ENCODE measurements around the gene NDST3.

Gene NDST3

DNA sequence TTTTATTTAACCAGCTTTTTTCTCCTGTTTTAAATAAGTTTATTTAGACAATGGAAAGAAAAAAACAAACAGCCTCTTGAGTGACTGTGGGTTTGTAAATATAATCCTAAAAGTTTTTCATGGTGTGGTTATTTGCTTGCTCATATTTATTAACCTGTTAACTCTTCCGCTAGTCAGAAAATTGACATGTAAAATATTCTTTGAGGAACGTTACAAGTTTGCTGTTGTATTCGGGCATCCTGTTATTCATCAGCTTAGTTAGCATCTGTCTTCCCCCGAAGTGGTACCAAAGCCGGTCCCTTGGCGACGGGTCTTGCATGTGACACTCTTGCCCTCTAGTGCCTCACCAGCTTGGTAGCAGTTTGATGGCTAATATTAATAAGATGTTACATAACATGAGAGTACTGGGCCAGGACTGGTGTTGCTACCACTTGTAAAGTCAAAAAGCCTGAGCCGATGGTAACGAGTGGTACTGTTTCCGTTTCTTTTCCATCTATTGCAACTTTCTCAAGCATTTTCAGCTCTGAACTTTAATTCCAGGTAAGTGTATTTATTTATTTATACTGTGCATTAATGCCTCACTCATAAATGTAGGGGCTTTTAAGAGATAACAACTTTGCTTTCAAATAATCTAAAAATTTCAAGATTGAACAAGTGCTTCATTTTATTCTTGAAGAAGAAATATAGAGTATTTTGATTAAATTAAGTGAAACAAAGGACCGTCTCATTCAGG lies at the start of gene NDST3:
Gene NDST3, plus strand, starts transcription at position 434 of the 733 bp plus-strand sequence. CDS start 19,425 bp downstream, outside the sequence.
- no peak for DNase-seq (ENCODE audit: low read depth, low spot score)

DNA sequence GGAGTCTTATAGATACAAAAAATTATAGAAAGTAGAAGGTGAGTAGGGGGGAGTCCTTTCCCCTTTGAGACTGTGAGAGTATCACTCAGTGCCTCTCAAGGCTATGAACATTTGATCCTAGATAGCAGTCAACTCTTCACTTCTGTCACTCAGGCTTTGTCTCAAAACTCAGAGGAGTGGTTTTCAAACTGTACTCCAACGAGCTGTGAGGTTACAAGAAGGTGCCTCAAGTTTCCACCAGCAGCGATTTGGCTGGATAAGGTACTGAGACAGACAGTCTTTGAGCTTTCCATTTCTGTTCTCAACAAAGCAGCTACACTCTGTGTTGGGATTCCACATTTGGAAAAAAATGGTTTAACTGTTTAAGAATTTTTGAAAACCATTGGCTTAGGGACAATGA lies 48.0 kb upstream of the NDST3 start:
- DNase-seq (ENCODE audit: low read depth, low spot score) = no peak

DNA sequence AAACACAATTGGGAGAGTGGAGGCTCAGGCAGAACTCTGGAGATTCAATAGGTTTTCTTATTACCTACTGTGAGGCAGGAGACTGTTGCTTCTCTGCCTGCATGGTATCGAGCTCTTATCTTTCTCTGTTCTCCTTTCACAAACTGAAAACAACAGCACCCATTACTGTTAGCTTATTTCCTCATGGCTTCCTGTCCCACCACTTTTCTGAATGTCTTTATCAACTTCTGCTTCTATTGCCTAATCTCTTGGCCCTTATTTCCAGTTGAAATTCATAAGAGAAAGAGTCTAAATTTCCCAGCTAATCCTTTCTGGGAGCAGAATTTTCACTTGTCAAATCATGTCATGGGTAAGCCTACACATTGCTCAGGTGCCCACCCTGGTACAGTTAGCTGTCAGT lies 46.8 kb upstream of the NDST3 start:
- DNase-seq (ENCODE audit: low read depth, low spot score) = no peak

DNA sequence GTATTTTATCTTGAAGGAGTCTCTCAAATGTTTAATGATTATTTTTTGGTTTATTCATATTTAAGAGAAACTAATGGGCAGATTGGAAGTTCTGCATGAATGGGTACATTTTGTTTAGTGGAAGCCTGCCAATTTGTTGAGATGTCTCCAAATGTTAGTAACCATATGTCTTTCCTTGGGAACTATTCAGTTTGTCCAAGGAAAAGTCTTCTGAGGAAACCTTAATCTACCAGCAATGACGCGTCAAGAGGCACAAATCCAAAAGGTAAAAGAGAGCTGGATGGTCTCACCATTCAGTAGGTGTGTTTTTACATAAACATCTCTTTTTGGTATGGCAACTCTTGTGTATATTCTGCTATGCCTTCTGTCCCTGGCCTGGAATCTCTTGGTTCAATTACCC lies 37.4 kb upstream of the NDST3 start:
- no peak for DNase-seq (ENCODE audit: low read depth, low spot score)

DNA sequence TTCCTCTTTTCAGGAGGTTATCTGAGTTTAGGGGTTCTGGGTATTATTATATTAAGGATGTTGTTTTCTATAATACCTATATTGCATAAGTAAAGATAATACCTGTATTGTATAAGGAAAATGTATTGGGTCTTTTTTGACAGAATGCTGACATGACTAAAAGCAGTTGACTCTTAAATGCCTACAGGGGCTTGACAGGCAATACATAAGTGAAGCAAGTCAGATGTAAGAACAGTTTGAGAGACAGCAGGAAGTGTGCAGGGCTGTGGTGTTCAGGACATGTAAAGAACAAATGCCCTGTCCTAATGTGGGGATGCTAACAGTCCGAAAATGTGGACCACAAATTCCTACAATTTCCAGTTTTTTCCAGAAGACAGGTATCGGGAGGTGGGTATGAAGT lies 30.2 kb upstream of the NDST3 start:
- no peak for DNase-seq (ENCODE audit: low read depth, low spot score)

DNA sequence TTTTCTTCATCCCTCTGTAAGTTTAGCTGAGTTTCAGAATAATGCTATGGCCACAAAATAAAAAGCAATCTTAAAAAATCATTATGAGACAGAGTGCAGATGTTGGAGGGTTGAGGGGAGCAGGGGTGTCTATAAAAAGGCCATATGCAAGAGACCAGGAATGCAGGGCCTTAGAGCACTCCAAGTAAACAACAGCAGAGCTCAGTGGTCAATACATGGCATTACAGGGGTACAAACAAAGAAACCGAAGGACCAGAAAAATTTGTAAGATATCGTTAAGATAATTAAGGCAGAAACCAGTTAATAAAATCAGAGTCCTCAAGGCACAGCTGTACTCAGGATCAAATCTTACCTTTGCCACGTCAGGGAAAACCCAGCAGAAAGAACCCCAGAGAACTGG lies 28.4 kb upstream of the NDST3 start:
- no peak for DNase-seq (ENCODE audit: low read depth, low spot score)

DNA sequence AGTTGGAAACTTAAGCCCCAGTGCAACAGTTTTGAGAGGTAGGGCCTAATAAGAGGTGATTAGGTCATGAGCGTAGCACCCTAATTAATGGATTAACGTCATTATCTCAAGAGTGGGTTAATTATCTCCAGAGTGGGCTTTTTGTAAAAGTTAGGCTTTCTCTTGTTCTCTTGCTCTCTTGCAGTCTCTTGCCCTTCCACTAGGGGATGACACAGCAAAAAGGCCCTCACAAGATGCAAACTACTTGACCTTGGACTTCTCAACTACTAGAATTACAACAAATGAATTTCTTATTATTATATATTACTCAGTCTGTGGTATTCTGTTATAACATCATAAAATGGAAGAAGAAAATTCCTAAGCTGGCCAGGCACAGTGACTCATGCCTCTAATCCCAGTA lies 22.1 kb upstream of the NDST3 start:
- no peak for DNase-seq (ENCODE audit: low read depth, low spot score)

DNA sequence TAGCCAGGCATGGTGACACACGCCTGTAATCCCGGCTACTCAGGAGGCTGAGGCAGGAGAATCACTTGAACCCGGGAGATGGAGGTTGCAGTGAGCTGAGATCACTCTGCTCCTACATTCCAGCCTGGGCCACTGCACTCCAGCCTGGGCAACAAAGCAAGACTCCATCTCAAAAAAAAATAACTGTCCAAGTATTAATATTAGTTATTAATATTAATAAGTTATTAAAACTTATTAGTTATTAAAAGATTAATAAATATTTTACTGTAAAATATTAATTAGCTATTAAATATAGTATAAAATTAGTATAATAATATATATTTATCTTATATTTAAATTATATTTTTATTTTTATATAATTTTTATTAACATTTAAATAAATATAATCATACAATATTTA lies 19.5 kb upstream of the NDST3 start:
- DNase-seq (ENCODE audit: low read depth, low spot score) = no peak

DNA sequence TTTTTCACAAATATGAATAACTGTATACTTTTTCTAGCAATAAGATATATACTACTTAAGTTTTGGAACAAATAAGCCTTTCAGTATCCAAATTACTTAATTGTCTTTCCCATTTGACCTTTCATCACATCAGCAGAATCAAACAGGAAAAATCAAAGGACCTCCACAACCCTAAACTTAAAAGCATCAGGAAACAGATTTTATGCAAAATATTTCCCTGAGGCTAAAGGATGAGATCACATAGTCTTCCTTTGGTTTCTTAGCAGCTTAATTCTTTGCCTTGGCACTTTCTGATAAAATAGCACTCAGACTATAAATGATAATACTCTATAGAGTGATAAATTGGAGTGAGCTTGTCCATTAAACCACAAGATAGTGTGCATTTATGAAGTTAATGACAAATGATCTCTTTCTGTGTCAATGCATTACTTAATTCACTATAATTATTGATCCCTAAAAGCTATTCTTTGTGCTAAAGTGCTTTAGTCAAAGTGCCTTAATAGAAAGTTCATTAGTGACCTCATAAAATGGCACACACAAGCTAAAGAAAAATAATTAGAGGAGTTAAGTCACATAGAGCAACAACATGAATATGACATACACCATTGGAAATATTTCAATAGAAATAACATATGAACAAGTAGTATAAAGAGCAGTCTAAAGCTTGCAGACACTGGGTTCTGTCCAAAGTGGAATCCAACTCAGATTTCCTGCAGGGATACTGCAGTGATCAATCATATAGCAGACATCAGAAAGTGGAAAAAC lies 15.7 kb upstream of the NDST3 start:
- DNase-seq (ENCODE audit: low read depth, low spot score) = no peak

DNA sequence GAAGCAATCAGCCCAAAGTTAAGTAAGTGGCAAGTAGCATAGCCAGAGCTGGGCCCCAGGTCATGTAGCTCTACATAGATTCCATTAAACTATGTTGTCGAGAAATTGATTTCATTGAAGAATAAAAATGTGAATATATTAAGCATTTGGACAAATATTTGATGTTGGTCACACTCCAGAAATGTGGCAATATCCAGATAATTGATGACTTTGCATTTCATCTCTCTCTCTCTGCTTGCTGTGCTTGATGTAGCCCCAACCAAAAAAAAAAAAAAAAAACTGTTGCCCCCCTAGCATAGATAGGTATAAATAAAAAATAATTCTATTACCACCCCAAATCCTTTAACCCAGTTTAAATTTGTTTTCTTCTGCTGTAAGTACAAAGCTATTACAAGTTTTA lies 7.5 kb upstream of the NDST3 start:
- no peak for DNase-seq (ENCODE audit: low read depth, low spot score)

DNA sequence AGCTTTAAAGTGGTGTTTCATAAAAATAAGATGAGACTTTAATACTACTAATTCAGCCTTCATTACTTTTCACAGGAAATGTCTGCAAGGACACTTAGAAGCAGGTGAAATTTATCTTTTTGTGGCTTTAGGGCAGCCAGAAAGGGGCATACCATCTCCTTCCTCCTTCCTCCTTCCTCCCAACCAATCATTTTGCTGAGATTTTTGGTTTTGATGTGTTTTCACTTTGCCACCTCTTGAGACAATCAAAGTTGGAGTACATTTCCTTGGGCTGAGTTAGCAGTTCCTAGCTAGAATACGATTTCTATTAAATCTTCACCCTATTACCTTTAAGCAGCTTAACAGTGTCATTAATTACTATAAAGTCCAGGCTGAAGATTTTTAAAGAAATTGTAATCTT lies 5.1 kb upstream of the NDST3 start:
- no peak for DNase-seq (ENCODE audit: low read depth, low spot score)

DNA sequence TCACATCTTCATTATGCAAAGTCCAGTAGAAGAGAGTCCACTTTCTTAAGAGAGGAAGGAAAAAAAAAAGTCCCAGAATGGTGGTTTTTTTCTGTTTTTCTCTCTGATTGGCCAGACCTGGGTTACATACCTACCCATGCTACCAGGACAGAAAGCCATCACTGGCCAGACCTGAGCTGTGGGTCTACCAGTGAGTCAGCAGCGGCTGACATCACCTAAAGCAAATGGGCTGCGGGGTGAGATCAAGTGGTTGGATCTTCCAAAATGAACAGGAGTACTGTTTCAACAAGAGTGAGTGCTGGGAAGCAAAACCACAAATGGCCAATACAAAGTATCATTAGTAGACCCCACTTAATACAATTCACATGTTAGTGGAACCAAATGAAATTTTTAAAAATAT lies 1.6 kb upstream of the NDST3 start:
- DNase-seq (ENCODE audit: low read depth, low spot score) = no peak

DNA sequence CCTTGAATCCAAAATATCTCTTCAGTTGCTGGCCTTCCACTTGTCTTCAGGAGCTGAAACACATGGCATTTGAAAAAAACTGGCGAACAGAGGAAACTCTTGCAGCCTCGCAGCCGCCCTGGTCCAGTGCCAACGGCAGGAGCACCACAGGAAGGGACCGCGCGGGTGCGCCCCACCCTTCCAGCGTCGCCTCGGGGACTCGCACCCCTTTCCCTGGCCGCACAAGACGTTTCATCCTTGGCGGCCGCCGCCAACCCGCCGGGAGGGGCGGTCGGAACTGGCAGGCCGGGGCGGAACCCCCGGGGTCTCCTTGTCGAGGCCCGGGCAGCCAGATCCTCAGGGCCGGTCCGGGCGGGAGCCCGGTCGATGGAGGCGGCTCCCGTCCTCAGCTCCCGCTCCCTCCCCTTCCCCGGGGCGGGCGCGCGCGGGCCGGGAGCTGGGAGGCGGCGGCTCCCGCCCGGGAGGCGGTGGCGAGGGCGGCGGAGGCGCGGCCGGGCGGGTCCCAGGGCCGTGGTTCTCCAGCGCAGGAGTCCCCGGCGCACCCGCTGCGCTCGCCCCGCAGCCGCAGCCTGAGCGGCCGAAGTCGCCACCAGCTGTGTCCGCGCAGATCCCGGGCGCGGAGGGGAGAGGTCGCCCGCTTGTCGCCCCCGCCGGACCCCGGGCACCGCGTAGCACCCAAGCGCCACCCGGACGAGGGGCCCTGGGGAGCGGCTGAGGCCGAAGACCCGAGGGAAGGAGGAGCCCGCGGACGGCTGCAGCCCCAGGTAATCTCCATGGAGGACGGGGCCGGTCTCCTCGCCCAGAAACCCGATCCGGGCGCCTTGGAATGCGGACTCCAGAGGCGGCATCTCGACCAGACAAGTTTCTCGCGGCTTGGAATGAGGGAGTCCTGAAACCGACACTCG lies 886 bp upstream of the NDST3 start:
- no peak for DNase-seq (ENCODE audit: low read depth, low spot score)

DNA sequence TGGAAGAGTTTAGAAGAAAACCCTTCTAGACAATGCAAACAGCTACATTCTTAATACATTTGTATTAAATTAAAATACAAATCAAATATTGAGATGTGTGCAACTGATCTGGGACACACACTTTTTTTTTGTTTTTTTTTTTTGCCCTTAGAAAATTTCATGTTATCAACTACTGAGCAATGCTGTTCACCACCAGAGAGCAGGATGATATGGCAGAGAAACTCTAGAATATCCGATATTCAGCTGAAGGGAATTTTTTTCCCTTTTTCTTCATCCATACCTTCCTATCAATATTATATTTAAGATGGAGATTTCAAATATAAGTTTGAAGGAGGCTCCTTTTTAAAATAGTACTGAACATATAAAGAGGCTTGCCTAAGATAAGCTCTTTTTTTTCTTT lies 1.0 kb downstream of the NDST3 start:
- DNase-seq (ENCODE audit: low read depth, low spot score) = no peak

DNA sequence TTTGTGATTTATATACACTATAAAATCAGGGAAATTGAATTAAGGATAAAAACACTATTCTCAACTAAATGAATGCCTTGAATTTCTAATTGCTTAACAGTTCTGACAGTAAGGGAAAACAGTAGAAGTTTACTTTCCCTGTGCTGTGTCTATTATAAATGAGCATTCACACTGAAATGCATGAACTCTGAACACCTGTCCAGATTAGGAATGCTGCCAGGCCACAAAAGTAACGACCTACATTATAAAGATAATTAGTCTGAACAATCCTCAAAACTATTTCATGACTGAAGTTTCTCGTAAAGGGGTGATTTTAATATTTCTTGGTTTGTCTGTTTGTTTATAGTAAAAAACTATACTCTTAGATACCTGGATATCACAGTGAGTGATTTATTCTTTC lies 2.0 kb downstream of the NDST3 start:
- DNase-seq (ENCODE audit: low read depth, low spot score) = no peak

DNA sequence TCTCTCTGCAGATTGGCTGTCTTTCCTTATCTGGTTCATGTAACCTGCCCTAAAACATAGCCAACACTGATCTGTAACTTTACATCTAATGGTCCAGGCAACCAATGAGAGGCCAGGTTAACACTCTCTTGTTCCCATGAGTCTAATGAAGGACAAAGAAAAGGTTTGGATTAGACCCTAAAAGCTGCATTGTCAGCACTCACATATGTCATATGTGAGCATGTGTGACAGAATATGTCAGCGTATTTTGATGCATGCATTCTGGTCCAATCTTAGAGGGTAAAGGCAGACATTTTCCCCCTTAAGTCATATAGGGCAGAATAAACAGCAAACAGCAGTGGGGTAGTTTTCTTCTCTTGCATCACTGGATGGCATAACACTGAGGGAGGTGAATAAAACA lies 3.7 kb downstream of the NDST3 start:
- no peak for DNase-seq (ENCODE audit: low read depth, low spot score)

DNA sequence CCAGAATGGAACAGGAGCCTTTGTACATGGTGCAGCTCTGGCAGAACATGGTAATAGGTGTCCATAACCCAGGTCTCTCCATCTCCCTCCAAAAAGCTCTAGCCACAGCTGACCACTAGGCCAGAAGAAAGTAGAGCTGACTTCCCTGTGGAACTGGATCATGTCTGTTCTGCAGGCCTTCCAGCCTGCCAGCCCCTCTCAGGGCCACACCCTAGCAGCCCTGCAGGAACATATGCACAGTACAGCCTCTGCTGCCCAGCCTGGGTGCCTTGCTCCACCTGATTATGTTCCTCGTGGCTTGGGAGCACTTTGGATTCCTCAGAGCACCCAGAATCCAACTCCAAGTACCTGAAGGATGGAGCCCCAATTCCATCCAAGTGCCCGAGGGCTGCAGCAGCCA lies 12.0 kb downstream of the NDST3 start:
- DNase-seq (ENCODE audit: low read depth, low spot score) = no peak

DNA sequence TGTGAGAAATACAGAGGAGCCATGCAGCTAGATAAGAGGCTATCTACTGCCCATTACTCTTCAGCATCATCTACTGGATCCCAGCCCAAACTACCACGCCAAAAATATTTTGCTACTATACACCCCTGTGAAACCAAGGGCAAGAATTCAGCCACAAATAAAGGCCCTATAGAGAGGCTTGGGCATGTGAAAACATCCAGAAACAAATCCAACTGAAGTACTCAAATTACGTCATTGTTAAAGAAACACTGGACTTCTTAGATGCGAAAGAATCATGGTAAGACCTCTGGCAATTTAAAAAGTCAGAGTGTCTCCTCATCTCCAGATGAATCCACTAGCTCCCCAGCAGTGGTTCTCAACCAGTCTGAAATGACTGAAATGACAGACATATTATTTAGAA lies 12.8 kb downstream of the NDST3 start:
- no peak for DNase-seq (ENCODE audit: low read depth, low spot score)

DNA sequence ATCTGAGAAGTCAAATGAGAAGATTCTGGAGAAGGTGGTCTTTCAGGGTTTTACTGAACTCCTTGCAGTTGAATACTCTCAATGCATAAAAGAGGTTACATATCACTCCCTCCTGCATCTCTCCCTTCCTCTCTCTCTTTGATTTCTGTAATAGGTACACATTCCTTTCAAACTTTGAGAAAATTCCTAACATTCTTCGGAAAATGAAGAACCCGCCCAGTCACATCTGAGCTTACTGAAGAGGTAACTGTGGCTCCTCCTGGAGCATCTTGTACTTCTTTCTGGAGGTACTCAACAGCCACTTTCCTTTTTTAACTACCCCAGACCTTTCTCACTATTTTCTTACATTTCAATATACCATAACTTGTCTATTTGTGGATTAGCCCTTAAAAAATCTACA lies 24.7 kb downstream of the NDST3 start:
- no peak for DNase-seq (ENCODE audit: low read depth, low spot score)

DNA sequence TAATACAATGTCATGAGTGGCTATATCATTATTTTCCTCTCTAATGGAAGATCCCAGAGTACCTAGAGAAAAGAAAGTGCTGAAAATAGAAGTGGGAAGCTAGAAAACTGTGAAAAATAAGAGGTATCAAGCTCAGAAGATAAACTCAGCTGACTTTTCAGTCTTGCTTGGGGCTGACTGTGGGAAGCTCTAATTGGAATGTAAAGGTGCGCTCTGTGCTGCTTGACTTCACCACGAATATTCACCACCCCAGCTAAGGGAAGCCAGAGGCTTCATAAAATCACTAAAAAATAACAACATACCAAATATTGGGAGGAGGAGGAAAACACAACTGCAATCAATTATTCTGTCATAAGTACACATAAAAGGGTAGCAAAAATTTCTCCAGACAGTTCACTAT lies 25.1 kb downstream of the NDST3 start:
- no peak for DNase-seq (ENCODE audit: low read depth, low spot score)

DNA sequence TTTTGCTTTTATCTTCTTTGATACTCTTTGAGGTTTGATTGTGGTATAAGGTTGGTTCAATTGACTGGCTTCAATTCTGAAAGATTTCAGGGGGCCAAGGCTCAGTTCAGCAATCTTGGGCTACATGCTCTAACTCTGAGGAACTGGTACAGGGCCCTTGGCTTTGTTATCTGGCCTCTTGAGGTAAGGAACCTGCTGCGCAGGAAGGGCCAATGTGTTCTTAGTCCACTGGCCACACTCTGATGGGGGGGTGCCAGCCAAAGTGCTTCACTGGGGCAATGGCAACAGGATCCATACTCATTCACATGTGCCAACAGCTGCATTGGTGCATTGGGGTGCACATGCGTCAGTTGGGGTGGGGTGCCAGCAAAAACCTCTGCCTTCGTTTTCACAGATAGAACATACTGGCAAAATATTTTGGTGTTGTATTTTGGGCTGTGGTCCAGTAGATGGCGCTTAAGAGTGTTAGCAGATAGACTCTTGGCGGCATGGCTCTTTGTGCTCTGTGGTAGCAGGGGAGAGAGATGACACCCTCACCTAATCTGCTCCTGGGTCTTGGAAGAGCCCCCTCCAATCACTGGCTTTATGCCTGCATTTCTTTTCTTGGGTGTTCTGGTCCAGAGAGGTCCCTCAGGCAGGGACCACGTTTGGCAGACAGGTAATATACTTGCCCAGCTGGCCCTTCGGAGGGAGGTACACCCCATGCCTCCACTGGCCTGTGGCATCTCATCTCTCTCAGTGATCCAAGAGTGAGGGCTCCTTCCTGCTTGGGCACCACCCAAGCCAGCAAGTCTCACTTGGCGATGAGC lies 42.9 kb downstream of the NDST3 start:
- no peak for DNase-seq (ENCODE audit: low read depth, low spot score)

DNA sequence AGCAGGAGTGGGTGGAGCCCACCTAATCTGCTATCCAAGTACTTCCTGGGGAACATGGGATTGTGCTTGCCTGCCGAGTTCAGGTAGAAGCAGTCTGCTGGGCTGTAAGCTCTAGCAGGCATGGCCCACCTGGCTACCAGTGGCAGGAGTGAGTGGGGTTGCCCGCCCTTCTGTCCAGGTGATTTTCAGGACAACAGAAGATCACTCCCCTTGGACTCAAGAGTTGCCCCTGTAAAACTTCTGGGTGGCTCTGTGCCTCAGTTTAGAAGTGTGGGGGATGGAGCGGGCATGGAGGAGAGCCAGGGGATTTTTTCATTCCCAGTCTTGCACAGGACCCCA lies 43.5 kb downstream of the NDST3 start:
- DNase-seq (ENCODE audit: low read depth, low spot score) = no peak
